ENCODE data around the gene SPATS1.

- TF ChIP-seq CTCF (optimal IDR thresholded peaks at IDR 0.05 in 1 of 3, IDR thresholded peaks at IDR 0.05 in 1 of 3, conservative IDR thresholded peaks at IDR 0.05 in 1 of 3; ENCODE audit: extremely low read depth in 1 of 3, insufficient read depth in 2 of 3, low read length in 3 of 3) (no peak), EZH2 (IDR thresholded peaks at IDR 0.05; ENCODE audit: low read length) (no peak)
Observed at GRCh38 chr6:44388887-44389286, 46.4 kb downstream of the SPATS1 start.
